GM18867 (cell line): ENCODE measurements around the gene C11orf65.
A peak's percentile ranks its signal among the peaks of the same experiment; 100 is the strongest.

Source experiments
- ATAC-seq: cut with Tn5 transposase; IDR thresholded peaks from one replicate; pipeline ENCODE4 v1.9.1; 2021; ENCODE audit warnings: mild to moderate bottlenecking, moderate library complexity; ENCODE audit not compliant: unreplicated experiment

The C11orf65 gene

GRCh38 chr11:108467091-108467823 is at the start of gene C11orf65:
Gene C11orf65, minus strand, starts transcription at chr11:108467529. Its CDS starts 5,970 bp downstream, at chr11:108461559.
- ATAC-seq = peak; percentile 99

GRCh38 chr11:108516125-108516524 is 48.8 kb upstream of the C11orf65 start:
- no peak for ATAC-seq

GRCh38 chr11:108512708-108513107 is 45.4 kb upstream of the C11orf65 start:
- ATAC-seq = no peak

- ATAC-seq = no peak
Measured at GRCh38 chr11:108511851-108512474, 44.6 kb upstream of the C11orf65 start.

- ATAC-seq = no peak
Measured at GRCh38 chr11:108508653-108509593, 41.6 kb upstream of the C11orf65 start.

- no peak for ATAC-seq
Measured at GRCh38 chr11:108501396-108501795, 34.1 kb upstream of the C11orf65 start.

GRCh38 chr11:108500721-108501120 is 33.4 kb upstream of the C11orf65 start:
- ATAC-seq = no peak

- ATAC-seq = no peak
Measured at GRCh38 chr11:108500169-108500568, 32.8 kb upstream of the C11orf65 start.

- ATAC-seq = no peak
Measured at GRCh38 chr11:108498816-108499408, 31.6 kb upstream of the C11orf65 start.

- peak; percentile 61 for ATAC-seq
Measured at GRCh38 chr11:108498046-108498815, 30.9 kb upstream of the C11orf65 start, which contains the start of gene POGLUT3. Gene POGLUT3, minus strand, starts transcription at chr11:108498384. Its CDS starts 18 bp downstream, at chr11:108498366.

- ATAC-seq = peak; percentile 55
Measured at GRCh38 chr11:108497317-108498045, 30.2 kb upstream of the C11orf65 start.

- ATAC-seq = no peak
Measured at GRCh38 chr11:108496643-108497256, 29.4 kb upstream of the C11orf65 start.

- no peak for ATAC-seq
Measured at GRCh38 chr11:108495326-108495725, 28.0 kb upstream of the C11orf65 start.

- no peak for ATAC-seq
Measured at GRCh38 chr11:108494182-108494581, 26.9 kb upstream of the C11orf65 start.

GRCh38 chr11:108491936-108492335 is 24.6 kb upstream of the C11orf65 start:
- ATAC-seq = no peak

- ATAC-seq = no peak
Measured at GRCh38 chr11:108486828-108487227, 19.5 kb upstream of the C11orf65 start.

- ATAC-seq = no peak
Measured at GRCh38 chr11:108486331-108486730, 19.0 kb upstream of the C11orf65 start.

GRCh38 chr11:108483163-108483562 is 15.8 kb upstream of the C11orf65 start:
- no peak for ATAC-seq
